GM23248 (cell line): ENCODE results near the gene PTDSS2. TPM values are rescaled to one million over a fixed set of nuclear protein-coding genes. Genes with fewer than 3 reads are reported as not detected.

Source experiments
- DNase-seq: peaks from one replicate; pipeline ENCODE4 v3.0.0-alpha.2; 2015
- H2AFZ ChIP-seq: fragments of 200-600 bp; sonication (generic); 2 replicates; pipeline ENCODE4 v1.6.1; 2016; ENCODE audit warnings: antibody characterized with exemption
- H3F3A ChIP-seq: fragments of 200-600 bp; sonication (generic); 2 replicates; pipeline ENCODE4 v1.6.1; 2016; ENCODE audit warnings: mild to moderate bottlenecking, antibody characterized with exemption, mixed run types; ENCODE audit not compliant: insufficient read depth
- H3K27ac ChIP-seq: fragments of 200-600 bp; sonication (generic); 2 replicates; pipeline ENCODE4 v1.5.1; 2016; ENCODE audit warnings: mild to moderate bottlenecking
- H3K27me3 ChIP-seq: fragments of 200-600 bp; sonication (generic); replicated peaks from 2 replicates; pipeline ENCODE4 v1.6.1; 2016; ENCODE audit warnings: mild to moderate bottlenecking; ENCODE audit not compliant: insufficient read depth
- H3K36me3 ChIP-seq: fragments of 200-600 bp; sonication (generic); 2 replicates; pipeline ENCODE4 v1.6.1; 2016; ENCODE audit warnings: low read depth, mild to moderate bottlenecking
- H3K4me1 ChIP-seq: fragments of 200-600 bp; sonication (generic); 2 replicates; pipeline ENCODE4 v1.6.1; 2016; ENCODE audit warnings: mild to moderate bottlenecking; ENCODE audit not compliant: insufficient read depth
- H3K4me2 ChIP-seq: fragments of 200-600 bp; sonication (generic); one replicate; pipeline ENCODE4 v1.6.1; 2016; ENCODE audit warnings: mild to moderate bottlenecking; ENCODE audit not compliant: unreplicated experiment
- H3K4me3 ChIP-seq: fragments of 200-600 bp; sonication (generic); 2 replicates; pipeline ENCODE4 v1.5.1; 2016; ENCODE audit warnings: mild to moderate bottlenecking
- H3K79me2 ChIP-seq: fragments of 200-600 bp; sonication (generic); 2 replicates; pipeline ENCODE4 v1.6.1; 2016; ENCODE audit warnings: mild to moderate bottlenecking; ENCODE audit not compliant: insufficient read depth
- H3K9ac ChIP-seq: fragments of 200-600 bp; sonication (generic); 2 replicates; pipeline ENCODE4 v1.6.1; 2016; ENCODE audit warnings: mild to moderate bottlenecking
- H3K9me2 ChIP-seq: fragments of 200-600 bp; sonication (generic); 2 replicates; pipeline ENCODE4 v1.6.1; 2016; ENCODE audit warnings: mixed run types, mild to moderate bottlenecking, moderate library complexity; ENCODE audit not compliant: insufficient read depth
- H3K9me3 ChIP-seq: fragments of 200-600 bp; sonication (generic); one replicate; pipeline ENCODE4 v1.6.1; 2017; ENCODE audit warnings: low read depth
- H4K20me1 ChIP-seq: fragments of 200-600 bp; sonication (generic); 2 replicates; pipeline ENCODE4 v1.6.0; 2016; ENCODE audit not compliant: insufficient read depth
- EZH2 ChIP-seq: fragments of 200-600 bp; sonication (generic); IDR thresholded peaks from 2 replicates; pipeline ENCODE4 v1.6.1; 2018; ENCODE audit warnings: antibody characterized with exemption, mild to moderate bottlenecking; ENCODE audit not compliant: insufficient read depth, poor library complexity, severe bottlenecking
- EZH2phosphoT487 ChIP-seq: fragments of 200-600 bp; sonication (generic); IDR thresholded peaks from 2 replicates; pipeline ENCODE4 v1.6.1; 2018; ENCODE audit warnings: antibody characterized with exemption, moderate library complexity, mild to moderate bottlenecking, low read depth; ENCODE audit not compliant: insufficient read depth
- WGBS, 2 experiments: methylation state at CpG; one replicate each; pipeline ENCODE4 v1.1.6; 2015 to 2017; ENCODE audit warnings: low lambda C conversion rate in 2 of 2, low coverage in 1 of 2; ENCODE audit errors: missing lambda C conversion rate in 2 of 2; 5-methylcytosine and 5-hydroxymethylcytosine counted together
- in situ Hi-C: fragments of 300-500 bp; cut with MboI; formaldehyde crosslinking; loops from 2 replicates; pipeline ENCODE4 v1.15.0; 2020
- polyA plus RNA-seq: library from polyadenylated mRNA; unstranded; fragments of >200 nt; fragmentation: Nextera tagmentation; extraction: Ambion mirVana; gene quantifications from 2 replicates; pipeline ENCODE4 v1.2.1, GENCODE V29; 2016
- total RNA-seq: library from RNA; depleted of rRNA; stranded (reverse); fragments of >200 nt; shearing (Covaris generic); gene quantifications from 2 replicates; pipeline ENCODE4 v1.2.3, GENCODE V29; 2014

PTDSS2 gene
- total and polyA plus RNA-seq, 2 experiments from 2014 or later = 22.2 to 44.1 TPM

- Histone ChIP-seq H2AFZ (no peak overlapping the region), H3K36me3 (no peaks in the 10 kb centered on the region), H3K9me3 (no peaks in the 10 kb centered on the region), H3F3A (no peaks in the 10 kb centered on the region), H4K20me1 (no peaks in the 10 kb centered on the region), H3K9me2 (no peaks in the 10 kb centered on the region), H3K9ac (no peak overlapping the region), H3K4me2 (no peak overlapping the region), H3K27ac (no peak overlapping the region), H3K27me3 (peaks cover 4% of the 10 kb centered on the region; the same call in 1 of the 2 replicates), H3K79me2 (no peaks in the 10 kb centered on the region), H3K4me1 (peaks cover 4% of the 10 kb centered on the region; the same call in 1 of the 2 replicates), H3K4me3 (no peak overlapping the region)
- no peak for DNase-seq
- TF ChIP-seq EZH2phosphoT487 (no peak), EZH2 (no peak)
- in situ Hi-C loops = no loop called here
- WGBS, 2 experiments = 82 to 83% methylated on average over 25 to 30 of the region's 30 CpGs
Observed at GRCh38 chr11:418343-419247, 31.5 kb upstream of the PTDSS2 start.

GRCh38 chr11:419248-420005 is 30.7 kb upstream of the PTDSS2 start:
- 71 to 85% methylated on average over 12 to 19 of the region's 20 CpGs for whole genome bisulfite sequencing, 2 experiments
- Histone ChIP-seq H3K79me2 (no peaks in the 10 kb centered on the region), H4K20me1 (no peaks in the 10 kb centered on the region), H3K36me3 (no peaks in the 10 kb centered on the region), H3K9me3 (no peaks in the 10 kb centered on the region), H2AFZ (no peak overlapping the region), H3K27me3 (peaks cover 10% of the 10 kb centered on the region), H3K9me2 (no peaks in the 10 kb centered on the region), H3K27ac (no peak overlapping the region), H3F3A (no peaks in the 10 kb centered on the region), H3K4me1 (peaks cover 4% of the 10 kb centered on the region; the same call in 1 of the 2 replicates), H3K4me3 (no peak overlapping the region), H3K9ac (no peak overlapping the region), H3K4me2 (no peak overlapping the region)
- no peak for DNase-seq
- in situ Hi-C loops = no loop called here
- TF ChIP-seq EZH2phosphoT487 (no peak), EZH2 (no peak)

GRCh38 chr11:420054-420910 is 29.8 kb upstream of the PTDSS2 start:
- H3K27me3 ChIP-seq = peaks cover 14% of the 10 kb centered on the region
- 65% methylated on average over 49 to 71 of the region's 71 CpGs for WGBS, 2 experiments
- TF ChIP-seq EZH2phosphoT487 (no peak), EZH2 (no peak)
- no peaks in the 10 kb centered on the region for H3K9me3 ChIP-seq
- H3K4me3 ChIP-seq = no peak overlapping the region
- no peaks in the 10 kb centered on the region for H4K20me1 ChIP-seq
- in situ Hi-C loops = no loop called here
- no peak for DNase-seq
- H2AFZ ChIP-seq = no peak overlapping the region
- H3K4me1 ChIP-seq = peaks cover 2% of the 10 kb centered on the region; the same call in 1 of the 2 replicates
- no peaks in the 10 kb centered on the region for H3K79me2 ChIP-seq
- no peaks in the 10 kb centered on the region for H3K9me2 ChIP-seq
- no peaks in the 10 kb centered on the region for H3F3A ChIP-seq
- no peak overlapping the region for H3K4me2 ChIP-seq
- no peak overlapping the region for H3K9ac ChIP-seq
- H3K27ac ChIP-seq = no peak overlapping the region
- H3K36me3 ChIP-seq = no peaks in the 10 kb centered on the region

- Histone ChIP-seq H3K4me2 (no peak overlapping the region), H3K27me3 (peaks cover 14% of the 10 kb centered on the region), H3F3A (no peaks in the 10 kb centered on the region), H3K4me3 (no peak overlapping the region), H2AFZ (no peak overlapping the region), H3K79me2 (no peaks in the 10 kb centered on the region), H3K9ac (no peak overlapping the region), H3K9me2 (no peaks in the 10 kb centered on the region), H3K4me1 (no peaks in the 10 kb centered on the region), H3K9me3 (no peaks in the 10 kb centered on the region), H3K27ac (no peak overlapping the region), H4K20me1 (no peaks in the 10 kb centered on the region), H3K36me3 (no peaks in the 10 kb centered on the region)
- DNase-seq = no peak
- TF ChIP-seq EZH2 (no peak), EZH2phosphoT487 (no peak)
- 87% methylated on average over 16 to 17 of the region's 21 CpGs for WGBS, 2 experiments
- in situ Hi-C loops = no loop called here
Observed at GRCh38 chr11:420911-421321, 29.2 kb upstream of the PTDSS2 start.
